PC-3 (cell line): Measurements from ENCODE around the gene HLA-DRB1.

Experiments
- CTCF ChIP-seq: fragments of 300-600 bp; sonication (generic); conservative IDR thresholded peaks from 2 replicates; pipeline ENCODE4 v1.5.1; 2017; ENCODE audit warnings: antibody characterized with exemption, low read depth, mild to moderate bottlenecking, low read length
- EZH2 ChIP-seq: fragments of 300-600 bp; sonication (generic); IDR thresholded peaks from one replicate; pipeline ENCODE4 v1.6.1; 2017; ENCODE audit warnings: antibody characterized with exemption, mild to moderate bottlenecking, low read length; ENCODE audit not compliant: unreplicated experiment
- EZH2phosphoT487 ChIP-seq: fragments of 300-600 bp; sonication (generic); IDR thresholded peaks from 2 replicates; pipeline ENCODE4 v1.6.1; 2018; ENCODE audit warnings: mild to moderate bottlenecking, antibody characterized with exemption, low read length, borderline replicate concordance

- TF ChIP-seq CTCF (no peak), EZH2 (no peak), EZH2phosphoT487 (no peak)
Observed at GRCh38 chr6:32602383-32602782, 12.7 kb upstream of the HLA-DRB1 start.
